H1 (cell line): ENCODE results near the gene GLRX5. TPM values are rescaled to one million over a fixed set of nuclear protein-coding genes. Genes with fewer than 3 reads are reported as not detected.

ENCODE experiments used
- CTCF ChIA-PET: fragments of 300-600 bp; sonication (Branson Sonifier 250); formaldehyde crosslinking; loops from one replicate; lab custom pipeline; 2021; ENCODE audit not compliant: partially characterized antibody; lab: Charles Lee
- POLR2A ChIA-PET: fragments of 300-600 bp; sonication (Branson Sonifier 250); formaldehyde crosslinking; loops from one replicate; lab custom pipeline; 2021; ENCODE audit warnings: inconsistent platforms; ENCODE audit not compliant: partially characterized antibody; lab: Charles Lee
- DNase-seq, 2 experiments: peaks; one replicate each; pipeline versions ENCODE4 v3.0.0 to v3.0.0-alpha.2; 2010 to 2022; ENCODE audit warnings: low spot score in 2 of 2, low read depth in 1 of 2, mixed read lengths in 1 of 2
- FAIRE-seq: peaks from 2 replicates; lab custom pipeline; 2011; peaks lifted over from hg19 to GRCh38; lab: Jason Lieb, UNC
- H2AFZ ChIP-seq: 2 replicates; pipeline ENCODE4 v1.8.1; 2012; ENCODE audit warnings: low read length, inconsistent platforms
- H2AK5ac ChIP-seq: 2 replicates; pipeline ENCODE4 v1.6.1; 2013; ENCODE audit warnings: low read depth, low read length
- H2BK120ac ChIP-seq: replicated peaks from 2 replicates; pipeline ENCODE3; 2013; ENCODE audit warnings: low read depth, low read length, inconsistent platforms
- H2BK12ac ChIP-seq: 2 replicates; pipeline ENCODE4 v1.6.1; 2013; ENCODE audit warnings: low read depth, low read length
- H2BK15ac ChIP-seq: 2 replicates; pipeline ENCODE4 v1.6.1; 2013; ENCODE audit warnings: low read length
- H2BK20ac ChIP-seq: 2 replicates; pipeline ENCODE4 v1.6.1; 2013; ENCODE audit warnings: low read length
- H2BK5ac ChIP-seq: 2 replicates; pipeline ENCODE4 v1.6.1; 2013; ENCODE audit warnings: low read depth, low read length
- H3K14ac ChIP-seq: 2 replicates; pipeline ENCODE4 v1.6.1; 2013; ENCODE audit warnings: inconsistent platforms; ENCODE audit not compliant: insufficient read length
- H3K18ac ChIP-seq: 2 replicates; pipeline ENCODE4 v1.6.1; 2013; ENCODE audit warnings: low read length; ENCODE audit errors: extremely low read depth
- H3K23ac ChIP-seq: 2 replicates; pipeline ENCODE4 v1.6.1; 2013; ENCODE audit warnings: inconsistent platforms; ENCODE audit not compliant: insufficient read length
- H3K23me2 ChIP-seq: 2 replicates; pipeline ENCODE4 v1.6.1; 2013; ENCODE audit warnings: low read depth, low read length
- H3K27ac ChIP-seq: 2 replicates; pipeline ENCODE4 v1.6.1; 2011; ENCODE audit warnings: low read depth, low read length, inconsistent platforms
- H3K27me3 ChIP-seq, 4 experiments: replicated peaks in 1 of 4; 1 replicate in 1 of 4; 2 replicates in 3 of 4; pipeline versions ENCODE4 v1.6.1 to v1.8.1; 2011 to 2013; ENCODE audit warnings: low read length in 3 of 4, mild to moderate bottlenecking in 3 of 4, inconsistent platforms in 2 of 4, mixed read lengths in 2 of 4, moderate library complexity in 1 of 4; ENCODE audit not compliant: control insufficient read depth in 3 of 4, insufficient read depth in 3 of 4; ENCODE audit errors: extremely low read depth in 1 of 4
- H3K36me3 ChIP-seq, 4 experiments: 2 replicates each; pipeline versions ENCODE4 v1.6.1 to v1.8.1; 2011 to 2013; ENCODE audit warnings: mild to moderate bottlenecking in 4 of 4, low read length in 3 of 4, moderate library complexity in 2 of 4, control low read depth in 1 of 4, inconsistent platforms in 1 of 4; ENCODE audit not compliant: insufficient read depth in 4 of 4, control insufficient read depth in 2 of 4
- H3K4ac ChIP-seq: replicated peaks from 2 replicates; pipeline ENCODE3; 2013; ENCODE audit warnings: low read length, low read depth, mixed read lengths, inconsistent platforms; ENCODE audit not compliant: insufficient read length
- H3K4me1 ChIP-seq, 4 experiments: replicated peaks in 1 of 4; 1 replicate in 1 of 4; 2 replicates in 3 of 4; pipeline versions ENCODE4 v1.6.1 to v1.8.1; 2011 to 2013; ENCODE audit warnings: low read length in 3 of 4, inconsistent platforms in 2 of 4, mixed read lengths in 1 of 4; ENCODE audit not compliant: insufficient read depth in 4 of 4, control insufficient read depth in 3 of 4
- H3K4me2 ChIP-seq, 2 experiments: 2 replicates each; pipeline versions ENCODE4 v1.6.1 to v1.8.1; 2011 to 2013; ENCODE audit warnings: low read depth in 2 of 2, low read length in 2 of 2, control low read depth in 1 of 2, inconsistent platforms in 1 of 2, mild to moderate bottlenecking in 1 of 2; ENCODE audit not compliant: insufficient read depth in 1 of 2
- H3K4me3 ChIP-seq, 4 experiments: fragments of 200-600, 300-600 bp in 1 of 4; sonication (generic), shearing (Covaris generic), sonication (Bioruptor Twin) in 1 of 4; 2 replicates each; pipeline versions ENCODE4 v1.5.1 to v1.8.1; 2011 to 2016; ENCODE audit warnings: low read length in 4 of 4, low read depth in 3 of 4, control low read depth in 2 of 4, inconsistent platforms in 2 of 4, mild to moderate bottlenecking in 2 of 4, mixed read lengths in 1 of 4, moderate library complexity in 1 of 4; ENCODE audit not compliant: insufficient read depth in 2 of 4; ENCODE audit errors: extremely low read depth in 1 of 4
- H3K56ac ChIP-seq: replicated peaks from 2 replicates; pipeline ENCODE3; 2013; ENCODE audit warnings: low read depth, mild to moderate bottlenecking, mixed read lengths, low read length, inconsistent platforms; ENCODE audit not compliant: insufficient read length
- H3K79me1 ChIP-seq: 2 replicates; pipeline ENCODE4 v1.6.1; 2013; ENCODE audit warnings: low read depth, low read length, control low read depth
- H3K79me2 ChIP-seq, 2 experiments: 2 replicates each; pipeline versions ENCODE4 v1.6.1 to v1.8.1; 2012 to 2013; ENCODE audit warnings: low read length in 2 of 2, mild to moderate bottlenecking in 2 of 2, inconsistent platforms in 1 of 2; ENCODE audit not compliant: insufficient read depth in 2 of 2, control insufficient read depth in 1 of 2
- H3K9ac ChIP-seq, 4 experiments: replicated peaks in 1 of 4; 1 replicate in 1 of 4; 2 replicates in 3 of 4; pipeline versions ENCODE4 v1.6.1 to v1.8.1; 2011 to 2013; ENCODE audit warnings: low read depth in 3 of 4, low read length in 3 of 4, control low read depth in 2 of 4, mild to moderate bottlenecking in 2 of 4, moderate library complexity in 2 of 4, inconsistent platforms in 1 of 4; ENCODE audit errors: extremely low read depth in 1 of 4
- H3K9me3 ChIP-seq, 2 experiments: 2 replicates each; pipeline versions ENCODE4 v1.6.1 to v1.8.1; 2012 to 2013; ENCODE audit warnings: mild to moderate bottlenecking in 2 of 2, moderate library complexity in 2 of 2, control low read depth in 1 of 2, inconsistent platforms in 1 of 2, low read depth in 1 of 2, low read length in 1 of 2, mixed read lengths in 1 of 2; ENCODE audit not compliant: insufficient read depth in 2 of 2
- H4K20me1 ChIP-seq, 2 experiments: replicated peaks in 1 of 2; 2 replicates each; pipeline versions ENCODE3 to v1.8.1; 2011 to 2013; ENCODE audit warnings: inconsistent platforms in 2 of 2, low read length in 2 of 2, mild to moderate bottlenecking in 1 of 2; ENCODE audit not compliant: insufficient read depth in 2 of 2, control insufficient read depth in 1 of 2
- H4K5ac ChIP-seq: 2 replicates; pipeline ENCODE4 v1.6.1; 2013; ENCODE audit warnings: low read length, low read depth, mixed read lengths, inconsistent platforms; ENCODE audit not compliant: insufficient read length
- H4K8ac ChIP-seq: 2 replicates; pipeline ENCODE4 v1.8.0; 2013; ENCODE audit warnings: mild to moderate bottlenecking, moderate library complexity, low read length, inconsistent platforms; ENCODE audit not compliant: insufficient read depth; ENCODE audit errors: extremely low read depth
- H4K91ac ChIP-seq: replicated peaks from 2 replicates; pipeline ENCODE3; 2013; ENCODE audit warnings: low read length, mixed read lengths, inconsistent platforms; ENCODE audit not compliant: insufficient read length
- ASH2L ChIP-seq: fragments of 200-600, 300-600 bp; sonication (generic); IDR thresholded peaks from one replicate; pipeline ENCODE4 v1.7.1; 2017; ENCODE audit warnings: low read length
- BACH1 ChIP-seq: IDR thresholded peaks from 2 replicates; pipeline ENCODE4 v1.6.1; 2012; ENCODE audit warnings: low read length, improper control_type of control experiment
- E2F6 ChIP-seq: IDR thresholded peaks from 2 replicates; pipeline ENCODE4 v1.6.1; 2012; ENCODE audit warnings: inconsistent platforms
- EGR1 ChIP-seq: IDR thresholded peaks from 2 replicates; pipeline ENCODE4 v1.6.1; 2011; ENCODE audit warnings: low read depth, low read length, borderline replicate concordance
- KDM5A ChIP-seq: fragments of 200-600 bp; IDR thresholded peaks from 2 replicates; pipeline ENCODE4 v1.7.1; 2012; ENCODE audit warnings: mild to moderate bottlenecking, low read length, inconsistent platforms, mixed read lengths
- MAFK ChIP-seq: IDR thresholded peaks from 2 replicates; pipeline ENCODE4 v1.6.1; 2012; ENCODE audit warnings: low read depth, mild to moderate bottlenecking, improper control_type of control experiment, low read length
- RNF2 ChIP-seq: fragments of 200-900, 300-1000 bp; sonication (generic); IDR thresholded peaks from 2 replicates; pipeline ENCODE4 v1.7.1; 2016; ENCODE audit warnings: borderline replicate concordance, low read depth, mild to moderate bottlenecking, antibody characterized with exemption, low read length; ENCODE audit not compliant: poor library complexity, severe bottlenecking; ENCODE audit errors: missing control alignments
- SIN3A ChIP-seq, 2 experiments: IDR thresholded peaks in 1 of 2; conservative IDR thresholded peaks in 1 of 2; 2 replicates each; pipeline ENCODE4 v1.6.1; 2011 to 2012; ENCODE audit warnings: low read length in 2 of 2, improper control_type of control experiment in 1 of 2, low read depth in 1 of 2, mild to moderate bottlenecking in 1 of 2
- SIX5 ChIP-seq: IDR thresholded peaks from 2 replicates; pipeline ENCODE4 v1.6.1; 2011; ENCODE audit warnings: mild to moderate bottlenecking, low read depth, low read length
- SUZ12 ChIP-seq: fragments of 200-600 bp; sonication (generic); IDR thresholded peaks from 2 replicates; pipeline ENCODE4 v1.6.1; 2012; ENCODE audit warnings: mild to moderate bottlenecking, inconsistent platforms, low read length, moderate library complexity, mixed read lengths
- TBP ChIP-seq: IDR thresholded peaks from 2 replicates; pipeline ENCODE4 v1.6.1; 2011; ENCODE audit warnings: low read depth, low read length, improper control_type of control experiment
- ZNF274 ChIP-seq: IDR thresholded peaks from 2 replicates; pipeline ENCODE4 v1.7.0; 2012; ENCODE audit warnings: low read length, borderline replicate concordance; ENCODE audit errors: extremely low read depth
- WGBS, 2 experiments: shearing (Covaris generic) in 1 of 2; methylation state at CpG; one replicate each; pipeline versions ENCODE4 v1.1.6 to v1.1.7; 2013 to 2015; ENCODE audit warnings: low lambda C conversion rate in 2 of 2, mixed read lengths in 2 of 2, inconsistent platforms in 1 of 2, low coverage in 1 of 2, missing lambda C conversion rate in 1 of 2; ENCODE audit not compliant: insufficient replicate concordance in 2 of 2, insufficient coverage in 1 of 2, insufficient read length in 1 of 2; ENCODE audit errors: extremely low coverage in 1 of 2, missing lambda C conversion rate in 1 of 2; 5-methylcytosine and 5-hydroxymethylcytosine counted together
- polyA plus RNA-seq, 7 experiments: library from polyadenylated mRNA; depleted of rRNA in 3 of 7; stranded (reverse) in 5 of 7; unstranded in 2 of 7; fragments of >200 nt in 5 of 7; fragments of 200-250 nt in 2 of 7; gene quantifications; 1 replicate in 5 of 7; 2 replicates in 1 of 7; 4 replicates in 1 of 7; pipeline versions ENCODE4 v1.2.1 to v1.2.3, GENCODE V29; 2011 to 2013; ENCODE audit warnings: missing spikeins in 2 of 7, mixed read lengths in 2 of 7
- total RNA-seq: library from RNA; stranded (reverse); fragmentation: NEBNext Ultra II Directional; extraction: Animal tissue kit (Norgen Biotek cat#: 25700); gene quantifications from 2 replicates; pipeline ENCODE4 v1.2.1, GENCODE V29; 2021

Gene GLRX5
- total and polyA plus RNA-seq, 2 of the 8 experiments (the other 6 are each of a cell fraction or from before 2014, with no cell fraction given) = 70.1 to 88.8 TPM

DNA sequence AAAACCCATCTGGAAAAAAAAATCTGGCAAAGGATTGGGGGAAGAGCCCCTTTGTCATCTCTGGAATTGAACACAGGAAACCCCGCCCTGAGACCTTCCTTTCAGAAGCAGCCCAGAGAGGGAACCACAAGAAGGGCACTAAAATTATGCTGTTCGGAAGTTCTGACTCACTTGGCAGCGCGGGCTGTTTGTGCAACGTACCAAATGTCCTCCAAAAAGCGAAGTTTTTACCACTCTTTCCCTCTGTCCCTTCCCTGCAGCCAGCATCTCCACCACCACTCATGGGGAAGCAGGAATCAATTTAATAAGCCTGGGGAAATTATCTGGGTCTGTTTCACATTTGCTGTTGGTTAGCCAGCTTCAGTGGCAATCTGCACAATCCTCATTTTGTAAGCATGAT, 15.2 kb upstream of the GLRX5 start:
- Histone ChIP-seq H3K4me2 (no peak overlapping the region), H3K4me3 (no peak overlapping the region), H3K9ac (no peak overlapping the region), H2BK12ac (no peak overlapping the region), H3K23me2 (peaks cover 12% of the 10 kb centered on the region), H3K56ac (no peak overlapping the region), H3K14ac (no peak overlapping the region), H2AK5ac (no peak overlapping the region), H2AFZ (no peak overlapping the region), H4K5ac (no peak overlapping the region), H3K9me3 (no peaks in the 10 kb centered on the region), H3K27ac (no peak overlapping the region), H3K36me3 (no peaks in the 10 kb centered on the region), H2BK15ac (no peak overlapping the region), H2BK5ac (no peak overlapping the region), H3K79me2 (no peaks in the 10 kb centered on the region), H4K20me1 (peaks cover 0 to 2% of the 10 kb centered on the region in 2 experiments), H3K4ac (no peak overlapping the region), H4K8ac (no peak overlapping the region), H3K4me1 (peaks cover 3 to 17% (median 6%) of the 10 kb centered on the region in 4 experiments; a peak in 6 of 7 replicates), H3K79me1 (no peaks in the 10 kb centered on the region), H3K23ac (no peak overlapping the region), H2BK20ac (no peak overlapping the region), H2BK120ac (no peak overlapping the region), H3K18ac (no peak overlapping the region), H4K91ac (no peak overlapping the region), H3K27me3 (peaks cover 4 to 29% (median 26%) of the 10 kb centered on the region in 4 experiments)
- ChIA-PET CTCF (interaction anchor here (1.2 to 2.3 kb wide), 6 partner anchors 8 to 93 kb away, joined by 3 to 15 read pairs (median 4); no protein-coding TSS in a partner anchor), POLR2A (interaction anchor here (0.9 kb wide), 1 partner anchor 15 kb away, joined by 4 read pairs; the partner anchor contains the start of gene GLRX5)
- FAIRE-seq (no peak), DNase-seq (no peak)
- no peak for TF ChIP-seq TBP
- TF ChIP-seq ZNF274 = no peak
- no peak for TF ChIP-seq BACH1
- TF ChIP-seq ASH2L = no peak
- TF ChIP-seq SUZ12 = no peak
- TF ChIP-seq KDM5A = no peak
- TF ChIP-seq SIX5 = no peak
- TF ChIP-seq E2F6 = no peak
- TF ChIP-seq SIN3A (conservative IDR thresholded peaks at IDR 0.05 in 1 of 2, IDR thresholded peaks at IDR 0.05 in 1 of 2; ENCODE audit: low read depth in 1 of 2, low read length in 2 of 2) = no peak
- no peak for TF ChIP-seq EGR1
- TF ChIP-seq MAFK = no peak
- no peak for TF ChIP-seq RNF2
- WGBS, 2 experiments = 72% methylated on average over 6 of the region's 6 CpGs; no CpG with 5 or more reads in 1 of the 2 experiments
